Measurements from ENCODE around the gene C14orf39. TPM values are rescaled to one million over a fixed set of nuclear protein-coding genes. Genes with fewer than 3 reads are reported as not detected.

Gene C14orf39
- total RNA-seq, 1 donor from 2014 or later, result 0.58 TPM

DNA sequence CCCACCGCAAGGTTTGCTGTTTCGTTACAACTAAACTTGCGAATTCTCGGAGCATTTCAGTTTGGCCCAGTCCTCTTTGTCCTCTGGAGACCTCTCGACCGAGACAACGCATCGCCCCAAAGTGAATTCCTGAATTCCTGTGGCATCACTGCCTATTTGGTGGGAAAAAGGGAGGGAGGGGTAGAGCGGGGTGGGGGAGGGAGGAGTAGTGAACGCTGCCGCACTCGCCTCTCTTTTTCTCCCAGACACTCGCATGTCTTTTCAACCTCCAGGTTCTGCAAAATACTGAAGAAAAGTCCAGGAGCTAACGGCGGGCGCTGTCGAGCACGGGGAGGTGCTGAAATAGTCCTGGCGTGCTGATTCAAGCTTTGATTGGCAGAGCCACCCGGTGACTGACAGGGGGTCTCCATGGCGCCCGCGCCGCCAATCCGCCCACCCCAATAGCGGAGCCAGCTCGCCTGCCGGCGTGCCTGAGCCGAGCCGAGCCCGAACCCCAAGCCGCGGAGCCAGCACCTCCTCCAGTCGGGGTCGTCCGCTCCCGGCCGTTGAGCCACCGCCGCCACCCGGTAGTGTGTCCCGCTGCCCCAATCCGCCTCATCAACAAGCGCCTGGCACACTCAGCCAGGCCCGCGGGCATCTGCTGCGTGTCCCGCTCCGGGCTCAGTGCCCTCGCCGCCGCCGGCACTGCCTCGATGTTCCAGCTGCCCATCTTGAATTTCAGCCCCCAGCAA is 23.0 kb upstream of the C14orf39 start, which contains the start of gene SIX6:
SIX6 (plus strand) TSS at position 440 of the 731 bp plus-strand sequence; CDS start at position 693, 253 bp downstream.
- no peak for DNase-seq (ENCODE audit: low read depth)

DNA sequence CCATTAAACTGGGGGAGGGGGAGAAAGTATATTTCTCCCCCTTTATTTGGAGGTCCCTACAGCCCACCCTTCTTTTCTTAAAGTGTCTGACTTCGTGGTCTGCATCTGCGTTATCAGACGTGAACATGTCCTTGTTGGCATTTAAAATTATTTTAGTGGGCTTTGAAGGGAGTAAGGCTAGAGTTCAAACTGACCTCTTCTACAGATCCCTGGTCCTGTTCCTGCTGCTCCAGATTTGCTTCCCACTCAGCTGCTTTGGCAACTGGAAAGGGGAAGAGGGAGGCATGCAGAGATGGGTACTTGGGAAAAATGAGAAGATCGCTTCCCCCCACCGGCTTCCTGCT is 22.5 kb upstream of the C14orf39 start:
- no peaks in the 10 kb centered on the region for H3K36me3 ChIP-seq (ENCODE audit: control insufficient read depth, insufficient read depth, low read length)
- TF ChIP-seq, protein P1, sequence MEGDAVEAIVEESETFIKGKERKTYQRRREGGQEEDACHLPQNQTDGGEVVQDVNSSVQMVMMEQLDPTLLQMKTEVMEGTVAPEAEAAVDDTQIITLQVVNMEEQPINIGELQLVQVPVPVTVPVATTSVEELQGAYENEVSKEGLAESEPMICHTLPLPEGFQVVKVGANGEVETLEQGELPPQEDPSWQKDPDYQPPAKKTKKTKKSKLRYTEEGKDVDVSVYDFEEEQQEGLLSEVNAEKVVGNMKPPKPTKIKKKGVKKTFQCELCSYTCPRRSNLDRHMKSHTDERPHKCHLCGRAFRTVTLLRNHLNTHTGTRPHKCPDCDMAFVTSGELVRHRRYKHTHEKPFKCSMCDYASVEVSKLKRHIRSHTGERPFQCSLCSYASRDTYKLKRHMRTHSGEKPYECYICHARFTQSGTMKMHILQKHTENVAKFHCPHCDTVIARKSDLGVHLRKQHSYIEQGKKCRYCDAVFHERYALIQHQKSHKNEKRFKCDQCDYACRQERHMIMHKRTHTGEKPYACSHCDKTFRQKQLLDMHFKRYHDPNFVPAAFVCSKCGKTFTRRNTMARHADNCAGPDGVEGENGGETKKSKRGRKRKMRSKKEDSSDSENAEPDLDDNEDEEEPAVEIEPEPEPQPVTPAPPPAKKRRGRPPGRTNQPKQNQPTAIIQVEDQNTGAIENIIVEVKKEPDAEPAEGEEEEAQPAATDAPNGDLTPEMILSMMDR (IDR thresholded peaks at IDR 0.05; ENCODE audit: insufficient read depth, low read length, poor library complexity, severe bottlenecking), result no peak
- H3K4me3 ChIP-seq (ENCODE audit: low read depth, low read length), result no peak overlapping the region
- DNase-seq (ENCODE audit: low read depth), result no peak
- H3K27me3 ChIP-seq (ENCODE audit: control insufficient read depth, insufficient read depth, low read length), result peaks cover 79% of the 10 kb centered on the region

More for the DNA sequence above, 23.0 kb upstream of the C14orf39 start, which contains the start of gene SIX6:
- Histone ChIP-seq H3K4me3 (ENCODE audit: low read depth, low read length) (no peak within 1 kb of the TSS), H3K36me3 (ENCODE audit: control insufficient read depth, insufficient read depth, low read length) (no peaks in the 10 kb centered on the region), H3K27me3 (ENCODE audit: control insufficient read depth, insufficient read depth, low read length) (peaks cover 80% of the 10 kb centered on the region)
- TF ChIP-seq, protein P1 (IDR thresholded peaks at IDR 0.05; ENCODE audit: insufficient read depth, low read length, poor library complexity, severe bottlenecking), result no peak

DNA sequence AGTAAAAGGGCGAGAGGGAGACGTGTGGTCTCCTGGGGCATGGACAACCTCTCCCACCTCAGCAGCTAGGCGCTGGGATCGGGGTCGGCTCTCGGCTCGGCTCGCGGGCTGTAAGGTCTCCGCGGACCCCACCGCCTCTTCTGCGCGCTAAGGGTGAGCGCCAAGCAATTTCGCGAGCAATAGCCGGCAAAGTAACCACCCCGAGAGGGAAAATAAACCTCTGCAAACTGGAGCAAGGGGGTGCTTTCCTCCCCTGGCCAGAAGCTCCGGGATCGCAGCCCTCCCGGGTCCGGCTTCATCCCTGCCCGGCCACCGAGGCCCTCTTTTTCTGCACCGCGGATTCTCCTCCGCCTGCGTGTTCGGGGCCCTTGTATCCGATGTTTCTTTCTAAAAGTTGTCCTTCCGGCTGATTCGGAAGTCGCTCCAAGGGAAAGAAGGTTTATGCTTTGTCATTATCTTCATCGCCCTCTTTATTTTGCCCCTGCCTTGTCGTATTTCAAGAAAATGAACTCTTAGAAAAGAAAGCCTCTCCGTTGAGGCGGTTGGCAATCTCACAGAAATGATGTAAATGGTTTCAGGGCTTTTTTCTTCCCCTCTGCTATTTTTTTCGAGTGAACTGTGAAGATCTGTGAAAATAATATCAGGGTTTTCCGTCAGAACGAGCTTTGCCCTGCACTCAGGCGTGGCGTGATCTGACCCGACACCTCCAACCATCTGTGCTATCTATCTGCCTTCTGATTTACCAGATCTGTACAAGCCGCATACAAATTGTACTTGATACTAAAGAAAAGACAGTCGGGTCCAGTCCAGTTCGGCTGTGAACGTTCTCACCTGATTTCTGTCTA is 21.3 kb upstream of the C14orf39 start:
- peaks cover 72% of the 10 kb centered on the region for H3K27me3 ChIP-seq (ENCODE audit: control insufficient read depth, insufficient read depth, low read length)
- TF ChIP-seq, protein P1 (IDR thresholded peaks at IDR 0.05; ENCODE audit: insufficient read depth, low read length, poor library complexity, severe bottlenecking), result no peak
- no peaks in the 10 kb centered on the region for H3K36me3 ChIP-seq (ENCODE audit: control insufficient read depth, insufficient read depth, low read length)
- H3K4me3 ChIP-seq (ENCODE audit: low read depth, low read length), result no peak overlapping the region
- DNase-seq (ENCODE audit: low read depth), result no peak

DNA sequence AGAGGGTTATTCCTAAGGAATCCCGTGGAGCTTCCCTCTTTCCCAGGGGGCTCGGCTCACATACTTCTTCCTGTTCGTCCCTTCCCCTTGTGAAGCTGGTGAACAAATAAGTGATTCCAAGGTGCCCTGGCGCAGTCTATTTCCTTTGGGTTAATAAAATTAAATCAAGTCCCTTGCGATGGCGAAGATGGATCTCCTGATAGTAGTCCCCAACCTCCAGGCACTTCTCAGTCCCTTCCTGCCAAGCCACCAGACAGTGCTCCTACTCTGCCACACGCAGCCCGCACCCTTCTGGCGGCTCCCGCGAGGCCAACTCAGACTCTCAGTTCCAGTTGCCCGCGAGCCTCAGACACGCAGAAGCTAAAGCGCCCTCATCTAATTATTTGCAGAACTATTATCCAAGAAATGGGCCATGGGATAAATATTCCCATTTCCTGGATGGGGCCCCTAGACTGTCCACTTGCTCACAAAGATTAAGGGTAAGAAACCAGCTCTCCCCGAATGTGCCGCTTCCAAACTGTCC is 20.7 kb upstream of the C14orf39 start:
- DNase-seq (ENCODE audit: low read depth), result no peak
- no peak overlapping the region for H3K4me3 ChIP-seq (ENCODE audit: low read depth, low read length)
- H3K27me3 ChIP-seq (ENCODE audit: control insufficient read depth, insufficient read depth, low read length), result peaks cover 68% of the 10 kb centered on the region
- TF ChIP-seq, protein P1 (IDR thresholded peaks at IDR 0.05; ENCODE audit: insufficient read depth, low read length, poor library complexity, severe bottlenecking), result no peak
- H3K36me3 ChIP-seq (ENCODE audit: control insufficient read depth, insufficient read depth, low read length), result no peaks in the 10 kb centered on the region

DNA sequence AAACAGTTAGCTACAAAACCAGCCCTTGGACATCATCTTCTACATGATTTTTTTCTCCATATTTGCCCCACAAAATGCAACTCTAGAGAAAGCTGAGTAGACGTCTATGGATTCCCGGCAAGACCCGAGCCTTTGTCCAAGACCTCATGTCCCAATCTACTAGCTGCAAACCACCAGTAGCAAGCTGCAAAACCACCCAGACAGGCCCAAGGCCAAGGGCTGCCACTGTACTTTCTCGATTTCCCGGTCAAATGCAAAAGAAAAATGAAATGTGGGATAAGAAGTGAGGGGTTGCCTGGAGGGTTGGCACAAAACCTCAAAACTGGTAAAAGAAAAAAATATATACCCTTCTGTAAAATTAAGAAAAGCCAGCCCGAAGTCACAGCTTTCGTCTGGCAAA is 20.1 kb upstream of the C14orf39 start:
- TF ChIP-seq, protein P1 (IDR thresholded peaks at IDR 0.05; ENCODE audit: insufficient read depth, low read length, poor library complexity, severe bottlenecking), result no peak

More for the DNA sequence above, 20.1 kb upstream of the C14orf39 start:
- no peaks in the 10 kb centered on the region for H3K36me3 ChIP-seq (ENCODE audit: control insufficient read depth, insufficient read depth, low read length)
- H3K4me3 ChIP-seq (ENCODE audit: low read depth, low read length), result no peak overlapping the region
- DNase-seq (ENCODE audit: low read depth), result no peak
- H3K27me3 ChIP-seq (ENCODE audit: control insufficient read depth, insufficient read depth, low read length), result peaks cover 65% of the 10 kb centered on the region
